GM12878 (cell line): ENCODE data around the gene YIPF5. TPM values are rescaled to one million over a fixed set of nuclear protein-coding genes. Genes with fewer than 3 reads are reported as not detected.

Experiments
- ATAC-seq: fragments of 200-7000 bp; cut with Tn5 transposase; 3 replicates; pipeline ENCODE4 v1.9.1; 2020; ENCODE audit warnings: mild to moderate bottlenecking, moderate library complexity
- BruUV-seq: library from RNA; stranded (reverse); fragments of 400-500 nt; replicated peaks from 2 replicates; lab custom pipeline; 2021; lab: Mats Ljungman, UMichigan
- CTCF ChIA-PET: fragments of 300-600 bp; sonication (Branson Sonifier 250); formaldehyde crosslinking; extraction: SDS; loops from one replicate; lab custom pipeline; 2021; ENCODE audit warnings: inconsistent platforms; lab: Yijun Ruan, JAX
- POLR2A ChIA-PET: fragments of 350-600 bp; formaldehyde crosslinking; extraction: SDS; loops from one replicate; lab custom pipeline; 2021; ENCODE audit warnings: inconsistent platforms; lab: Charles Lee
- RAD21 ChIA-PET: fragments of 300-600 bp; sonication (Branson Sonifier 250); formaldehyde crosslinking; loops from one replicate; lab custom pipeline; 2023; ENCODE audit warnings: antibody characterized with exemption; ENCODE audit not compliant: unreplicated experiment; lab: Charles Lee
- SMC1A ChIA-PET: fragments of 300-600 bp; sonication (Branson Sonifier 250); formaldehyde crosslinking; loops from one replicate; lab custom pipeline; 2023; ENCODE audit not compliant: unreplicated experiment, uncharacterized antibody; lab: Charles Lee
- DNase-seq: peaks from one replicate; pipeline ENCODE4 v3.0.0-alpha.2; 2011; ENCODE audit warnings: low read depth, low spot score
- FAIRE-seq: peaks from 3 replicates; lab custom pipeline; 2011; peaks lifted over from hg19 to GRCh38; lab: Jason Lieb, UNC
- H2AFZ ChIP-seq: 2 replicates; pipeline ENCODE4 v1.6.0; 2011; ENCODE audit warnings: low read depth, low read length, control low read depth; ENCODE audit not compliant: control insufficient read depth
- H3K27ac ChIP-seq: 2 replicates; pipeline ENCODE4 v1.5.1; 2011; ENCODE audit warnings: control low read depth; ENCODE audit not compliant: control insufficient read depth, insufficient read depth
- H3K27me3 ChIP-seq, 2 experiments: replicated peaks in 1 of 2; 2 replicates each; pipeline versions ENCODE4 v1.6.0 to v1.6.1; 2011; ENCODE audit warnings: low read length in 1 of 2; ENCODE audit not compliant: control insufficient read depth in 2 of 2, insufficient read depth in 2 of 2
- H3K36me3 ChIP-seq, 2 experiments: 2 replicates each; pipeline ENCODE4 v1.5.1; 2011; ENCODE audit warnings: low read length in 1 of 2; ENCODE audit not compliant: control insufficient read depth in 2 of 2, insufficient read depth in 2 of 2
- H3K4me1 ChIP-seq: 2 replicates; pipeline ENCODE4 v1.6.1; 2011; ENCODE audit warnings: mild to moderate bottlenecking, low read length, moderate library complexity, mixed read lengths; ENCODE audit not compliant: control insufficient read depth, insufficient read depth
- H3K4me2 ChIP-seq: 2 replicates; pipeline ENCODE4 v1.6.0; 2011; ENCODE audit warnings: control low read depth; ENCODE audit not compliant: control insufficient read depth, insufficient read depth
- H3K4me3 ChIP-seq: fragments of 200-600 bp; sonication (generic); 2 replicates; pipeline ENCODE4 v1.5.1; 2016
- H3K79me2 ChIP-seq: 2 replicates; pipeline ENCODE4 v1.6.0; 2011; ENCODE audit warnings: low read length; ENCODE audit not compliant: control insufficient read depth, insufficient read depth
- H3K9ac ChIP-seq: 2 replicates; pipeline ENCODE4 v1.8.0; 2011; ENCODE audit warnings: low read length, control low read depth, mixed read lengths; ENCODE audit not compliant: control insufficient read depth, insufficient read depth
- H3K9me3 ChIP-seq: replicated peaks from 3 replicates; pipeline ENCODE4 v1.5.1; 2011; ENCODE audit warnings: mild to moderate bottlenecking, low read length; ENCODE audit not compliant: control insufficient read depth, insufficient read depth
- H4K20me1 ChIP-seq: 2 replicates; pipeline ENCODE4 v1.6.0; 2011; ENCODE audit not compliant: control insufficient read depth, insufficient read depth
- BHLHE40 ChIP-seq, 2 experiments: fragments of 450-650 bp in 1 of 2; IDR thresholded peaks; 2 replicates each; pipeline ENCODE4 v1.6.1; 2011 to 2017; ENCODE audit warnings: low read depth in 2 of 2, borderline replicate concordance in 1 of 2, improper control_type of control experiment in 1 of 2, low read length in 1 of 2, mild to moderate bottlenecking in 1 of 2
- IRF4 ChIP-seq: IDR thresholded peaks from 2 replicates; pipeline ENCODE4 v1.6.1; 2011; ENCODE audit warnings: low read depth, low read length
- MYB ChIP-seq: fragments of 150-350 bp; IDR thresholded peaks from 2 replicates; pipeline ENCODE4 v1.6.1; 2014; ENCODE audit warnings: mild to moderate bottlenecking, low read depth, low read length, borderline replicate concordance
- NBN ChIP-seq: fragments of 450-650 bp; IDR thresholded peaks from 2 replicates; pipeline ENCODE4 v1.6.1; 2016
- NR2C1 ChIP-seq: fragments of 450-650 bp; IDR thresholded peaks from 2 replicates; pipeline ENCODE4 v1.6.1; 2017; ENCODE audit warnings: antibody characterized with exemption, mild to moderate bottlenecking, moderate library complexity
- YY1 ChIP-seq: IDR thresholded peaks from 2 replicates; pipeline ENCODE4 v1.6.1; 2011; ENCODE audit warnings: low read depth, mild to moderate bottlenecking, low read length
- WGBS: methylation state at CpG from one replicate; pipeline ENCODE4 v1.1.6; 2016; ENCODE audit warnings: low lambda C conversion rate; ENCODE audit not compliant: insufficient replicate concordance, insufficient coverage; ENCODE audit errors: missing lambda C conversion rate; 5-methylcytosine and 5-hydroxymethylcytosine counted together
- in situ Hi-C: fragments of 300-500 bp; cut with MboI; formaldehyde crosslinking; loops from 9 replicates; pipeline ENCODE4 v1.14.3; 2018; ENCODE audit warnings: mixed read lengths
- intact Hi-C: fragments of 100-400 bp; cut with micrococcal nuclease; formaldehyde crosslinking; loops from one replicate; pipeline ENCODE4 v1.14.2; 2022; ENCODE audit not compliant: unreplicated experiment
- polyA plus RNA-seq, 11 experiments: library from polyadenylated mRNA; depleted of rRNA in 4 of 11; unstranded in 6 of 11; stranded (reverse) in 5 of 11; fragments of >200 nt; fragmentation: Nextera tagmentation in 4 of 11; fragmentation: Illumina TruSeq in 1 of 11; extraction: Ambion mirVana in 4 of 11; extraction: Trizol in 1 of 11; gene quantifications; 1 replicate in 1 of 11; 2 replicates in 10 of 11; pipeline versions ENCODE4 v1.2.1 to v1.2.3, GENCODE V29; 2011 to 2016; ENCODE audit warnings: inconsistent platforms in 2 of 11, missing spikeins in 2 of 11, low read depth in 1 of 11
- total RNA-seq, 4 experiments: library from RNA; depleted of rRNA in 3 of 4; stranded (reverse); fragments of >200 nt in 3 of 4; fragmentation: Illumina TruSeq in 1 of 4; extraction: Trizol in 1 of 4; gene quantifications; 2 replicates each; pipeline versions ENCODE4 v1.2.1 to v1.2.3, GENCODE V29; 2013 to 2021
- TF ChIP-seq, protein P1 (sequence below): fragments of 450-650 bp; IDR thresholded peaks from 2 replicates; pipeline ENCODE4 v1.6.1; 2016; ENCODE audit warnings: mild to moderate bottlenecking, moderate library complexity, borderline replicate concordance
- TF ChIP-seq, protein P2 (sequence below): IDR thresholded peaks from 2 replicates; pipeline ENCODE4 v1.6.1; 2012; ENCODE audit warnings: low read length, inconsistent platforms
- TF ChIP-seq, protein P3 (sequence below): IDR thresholded peaks from 2 replicates; pipeline ENCODE4 v1.6.1; 2011; ENCODE audit warnings: borderline replicate concordance, low read depth, mild to moderate bottlenecking, moderate library complexity, low read length; ENCODE audit not compliant: insufficient read depth, poor library complexity, severe bottlenecking
- TF ChIP-seq, protein P4 (sequence below): fragments of 450-650 bp; IDR thresholded peaks from 2 replicates; pipeline ENCODE4 v1.6.1; 2017; ENCODE audit warnings: low read depth, mild to moderate bottlenecking, moderate library complexity

The YIPF5 gene
- total and polyA plus RNA-seq, 10 of the 15 experiments (the other 5 are each of a cell fraction or from before 2014, with no cell fraction given): 19.5 to 50.4 (median 34.3) TPM

DNA sequence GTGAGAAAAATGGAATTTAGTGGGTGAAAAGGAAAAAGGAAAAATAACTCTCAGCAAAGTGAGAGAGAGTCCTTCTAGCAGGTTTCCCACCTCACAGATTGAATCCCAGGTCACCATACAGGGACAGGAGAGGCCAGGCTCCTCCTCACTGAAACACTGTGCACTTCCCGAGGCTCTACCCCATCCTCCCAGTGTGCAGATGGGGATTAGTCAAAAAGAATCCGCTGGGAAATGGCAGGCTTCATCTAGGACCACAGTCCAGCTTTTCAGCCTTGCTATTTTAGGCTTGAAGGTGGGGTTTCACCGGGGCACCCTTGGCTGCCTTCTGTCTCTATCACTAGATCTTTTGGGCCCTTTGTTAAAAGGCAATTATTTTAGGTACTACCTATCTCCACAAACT is 47.8 kb downstream of the YIPF5 start (continued):
- TF ChIP-seq, protein P1, sequence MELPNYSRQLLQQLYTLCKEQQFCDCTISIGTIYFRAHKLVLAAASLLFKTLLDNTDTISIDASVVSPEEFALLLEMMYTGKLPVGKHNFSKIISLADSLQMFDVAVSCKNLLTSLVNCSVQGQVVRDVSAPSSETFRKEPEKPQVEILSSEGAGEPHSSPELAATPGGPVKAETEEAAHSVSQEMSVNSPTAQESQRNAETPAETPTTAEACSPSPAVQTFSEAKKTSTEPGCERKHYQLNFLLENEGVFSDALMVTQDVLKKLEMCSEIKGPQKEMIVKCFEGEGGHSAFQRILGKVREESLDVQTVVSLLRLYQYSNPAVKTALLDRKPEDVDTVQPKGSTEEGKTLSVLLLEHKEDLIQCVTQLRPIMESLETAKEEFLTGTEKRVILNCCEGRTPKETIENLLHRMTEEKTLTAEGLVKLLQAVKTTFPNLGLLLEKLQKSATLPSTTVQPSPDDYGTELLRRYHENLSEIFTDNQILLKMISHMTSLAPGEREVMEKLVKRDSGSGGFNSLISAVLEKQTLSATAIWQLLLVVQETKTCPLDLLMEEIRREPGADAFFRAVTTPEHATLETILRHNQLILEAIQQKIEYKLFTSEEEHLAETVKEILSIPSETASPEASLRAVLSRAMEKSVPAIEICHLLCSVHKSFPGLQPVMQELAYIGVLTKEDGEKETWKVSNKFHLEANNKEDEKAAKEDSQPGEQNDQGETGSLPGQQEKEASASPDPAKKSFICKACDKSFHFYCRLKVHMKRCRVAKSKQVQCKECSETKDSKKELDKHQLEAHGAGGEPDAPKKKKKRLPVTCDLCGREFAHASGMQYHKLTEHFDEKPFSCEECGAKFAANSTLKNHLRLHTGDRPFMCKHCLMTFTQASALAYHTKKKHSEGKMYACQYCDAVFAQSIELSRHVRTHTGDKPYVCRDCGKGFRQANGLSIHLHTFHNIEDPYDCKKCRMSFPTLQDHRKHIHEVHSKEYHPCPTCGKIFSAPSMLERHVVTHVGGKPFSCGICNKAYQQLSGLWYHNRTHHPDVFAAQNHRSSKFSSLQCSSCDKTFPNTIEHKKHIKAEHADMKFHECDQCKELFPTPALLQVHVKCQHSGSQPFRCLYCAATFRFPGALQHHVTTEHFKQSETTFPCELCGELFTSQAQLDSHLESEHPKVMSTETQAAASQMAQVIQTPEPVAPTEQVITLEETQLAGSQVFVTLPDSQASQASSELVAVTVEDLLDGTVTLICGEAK: no peak
- TF ChIP-seq BHLHE40 (IDR thresholded peaks at IDR 0.05; ENCODE audit: borderline replicate concordance in 1 of 2, low read depth in 2 of 2, low read length in 1 of 2): no peak
- no peak for TF ChIP-seq YY1
- TF ChIP-seq IRF4: no peak
- TF ChIP-seq, protein P2, sequence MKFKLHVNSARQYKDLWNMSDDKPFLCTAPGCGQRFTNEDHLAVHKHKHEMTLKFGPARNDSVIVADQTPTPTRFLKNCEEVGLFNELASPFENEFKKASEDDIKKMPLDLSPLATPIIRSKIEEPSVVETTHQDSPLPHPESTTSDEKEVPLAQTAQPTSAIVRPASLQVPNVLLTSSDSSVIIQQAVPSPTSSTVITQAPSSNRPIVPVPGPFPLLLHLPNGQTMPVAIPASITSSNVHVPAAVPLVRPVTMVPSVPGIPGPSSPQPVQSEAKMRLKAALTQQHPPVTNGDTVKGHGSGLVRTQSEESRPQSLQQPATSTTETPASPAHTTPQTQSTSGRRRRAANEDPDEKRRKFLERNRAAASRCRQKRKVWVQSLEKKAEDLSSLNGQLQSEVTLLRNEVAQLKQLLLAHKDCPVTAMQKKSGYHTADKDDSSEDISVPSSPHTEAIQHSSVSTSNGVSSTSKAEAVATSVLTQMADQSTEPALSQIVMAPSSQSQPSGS: no peak
- no peak for TF ChIP-seq NR2C1
- TF ChIP-seq, all 136 proteins: peak for 0

DNA sequence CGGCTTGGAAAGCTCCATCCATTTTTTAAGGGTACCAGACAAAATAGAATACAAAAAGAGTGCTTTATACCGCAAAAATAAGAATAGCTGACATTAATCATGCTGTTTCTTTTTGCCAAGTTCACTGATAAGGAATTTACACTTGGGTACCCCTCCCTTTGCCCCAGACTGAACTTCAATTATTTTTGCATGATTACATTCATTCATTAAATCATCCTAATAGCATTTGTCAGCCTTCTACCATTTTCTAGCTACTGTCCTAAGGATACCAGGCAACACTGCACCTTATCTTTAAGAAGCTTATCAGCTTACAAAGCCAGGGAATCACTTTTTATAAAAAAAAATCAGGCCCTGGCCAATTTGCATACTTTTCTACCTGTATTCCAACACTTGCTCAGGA is 48.4 kb downstream of the YIPF5 start:
- TF ChIP-seq, protein P3, sequence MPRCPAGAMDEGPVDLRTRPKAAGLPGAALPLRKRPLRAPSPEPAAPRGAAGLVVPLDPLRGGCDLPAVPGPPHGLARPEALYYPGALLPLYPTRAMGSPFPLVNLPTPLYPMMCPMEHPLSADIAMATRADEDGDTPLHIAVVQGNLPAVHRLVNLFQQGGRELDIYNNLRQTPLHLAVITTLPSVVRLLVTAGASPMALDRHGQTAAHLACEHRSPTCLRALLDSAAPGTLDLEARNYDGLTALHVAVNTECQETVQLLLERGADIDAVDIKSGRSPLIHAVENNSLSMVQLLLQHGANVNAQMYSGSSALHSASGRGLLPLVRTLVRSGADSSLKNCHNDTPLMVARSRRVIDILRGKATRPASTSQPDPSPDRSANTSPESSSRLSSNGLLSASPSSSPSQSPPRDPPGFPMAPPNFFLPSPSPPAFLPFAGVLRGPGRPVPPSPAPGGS: no peak
- TF ChIP-seq NBN (no peak), MYB (no peak)
- TF ChIP-seq, protein P4, sequence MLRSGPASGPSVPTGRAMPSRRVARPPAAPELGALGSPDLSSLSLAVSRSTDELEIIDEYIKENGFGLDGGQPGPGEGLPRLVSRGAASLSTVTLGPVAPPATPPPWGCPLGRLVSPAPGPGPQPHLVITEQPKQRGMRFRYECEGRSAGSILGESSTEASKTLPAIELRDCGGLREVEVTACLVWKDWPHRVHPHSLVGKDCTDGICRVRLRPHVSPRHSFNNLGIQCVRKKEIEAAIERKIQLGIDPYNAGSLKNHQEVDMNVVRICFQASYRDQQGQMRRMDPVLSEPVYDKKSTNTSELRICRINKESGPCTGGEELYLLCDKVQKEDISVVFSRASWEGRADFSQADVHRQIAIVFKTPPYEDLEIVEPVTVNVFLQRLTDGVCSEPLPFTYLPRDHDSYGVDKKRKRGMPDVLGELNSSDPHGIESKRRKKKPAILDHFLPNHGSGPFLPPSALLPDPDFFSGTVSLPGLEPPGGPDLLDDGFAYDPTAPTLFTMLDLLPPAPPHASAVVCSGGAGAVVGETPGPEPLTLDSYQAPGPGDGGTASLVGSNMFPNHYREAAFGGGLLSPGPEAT: no peak
- Histone ChIP-seq H3K4me2 (no peak overlapping the region), H3K9me3 (no peaks in the 10 kb centered on the region), H3K4me1 (no peaks in the 10 kb centered on the region), H3K27me3 (peaks cover 0 to 2% of the 10 kb centered on the region in 2 experiments; a peak in 3 of 4 replicates), H3K27ac (no peak overlapping the region), H3K79me2 (no peaks in the 10 kb centered on the region), H4K20me1 (no peaks in the 10 kb centered on the region), H2AFZ (no peak overlapping the region), H3K4me3 (no peak overlapping the region), H3K9ac (no peak overlapping the region), H3K36me3 (no peaks in the 10 kb centered on the region)
- ChIA-PET CTCF (interaction anchor here (0.7 to 2.3 kb wide), 5 partner anchors 9 to 1994 kb away, joined by 3 to 7 read pairs (median 5); no protein-coding TSS in a partner anchor), RAD21 (no interaction called here), SMC1A (interaction anchor here (1.3 to 1.5 kb wide), 4 partner anchors 9 to 20 kb away, joined by 3 to 6 read pairs (median 4); no protein-coding TSS in a partner anchor), POLR2A (no interaction called here)
- 47% methylated on average over 2 of the region's 2 CpGs for WGBS
- intact Hi-C loops: no loop called here
- in situ Hi-C loops: no loop called here
- no peak for ATAC-seq
- no TSS peak for BruUV-seq
- FAIRE-seq: no peak
- no peak for DNase-seq
